ENCODE measurements around the gene ZNF446. TPM values are rescaled to one million over a fixed set of nuclear protein-coding genes. Genes with fewer than 3 reads are reported as not detected.

The ZNF446 gene
- total and polyA plus RNA-seq, 9 donors, result 1.9 to 24.9 (median 18.6) TPM

DNA sequence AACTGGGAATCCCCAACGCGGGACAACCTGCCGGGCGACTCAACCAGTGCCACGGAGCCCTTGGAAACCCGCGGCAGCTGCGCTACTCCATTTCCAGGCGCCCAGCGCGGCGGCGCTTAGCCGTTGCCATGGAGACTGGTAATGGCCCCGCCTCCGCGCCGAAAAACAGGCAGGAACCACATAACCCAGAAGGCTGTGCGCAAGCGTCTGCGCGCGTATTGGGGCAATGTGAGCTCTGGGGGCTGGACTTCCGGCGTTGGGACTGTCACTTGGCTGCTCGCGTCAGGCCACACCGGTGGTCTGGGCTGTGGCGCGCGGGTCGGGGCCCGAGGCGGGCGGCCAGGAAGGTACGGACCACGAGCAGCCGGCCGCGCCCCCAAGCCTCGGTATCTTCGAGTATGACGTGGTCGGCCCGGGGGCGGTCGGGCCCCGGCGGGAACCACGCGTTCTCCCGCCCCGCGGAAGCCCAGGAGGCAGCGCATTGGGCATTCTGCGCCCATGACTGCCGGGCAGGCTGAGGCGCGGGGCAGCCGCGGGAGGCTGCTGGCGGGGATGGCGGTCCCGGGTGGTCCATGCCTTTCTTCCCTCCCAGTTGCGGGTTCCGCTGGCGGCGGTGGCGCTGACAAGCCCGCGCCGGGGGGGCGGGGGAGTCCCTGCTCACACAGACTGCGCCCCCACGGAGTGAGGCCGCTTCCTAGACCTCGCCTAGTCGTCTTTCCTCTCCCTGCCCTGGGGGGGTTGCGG is 24.6 kb upstream of the ZNF446 start, which contains the start of gene ZNF324B:
Gene ZNF324B (plus strand): TSS at position 265 of the 744 bp plus-strand sequence. CDS start 2,080 bp downstream, outside the sequence.
- DNase-seq, result peak; percentile 94 to 97 (median 96)
- Histone ChIP-seq H3K4me3 (peak within 1 kb of the TSS; percentile 88), H3K36me3 (no peaks in the 10 kb centered on the region), H3K9me3 (no peaks in the 10 kb centered on the region), H3K27me3 (no peaks in the 10 kb centered on the region), H3K4me1 (ENCODE audit: insufficient read depth) (no peaks in the 10 kb centered on the region), H3K27ac (peak within 1 kb of the TSS; percentile 53 to 69)
- TF ChIP-seq EP300 (IDR thresholded peaks at IDR 0.05) (no peak), CTCF (IDR thresholded peaks at IDR 0.05) (no peak)
- 0 to 1% (median 0%) methylated on average over 20 to 79 of the region's 79 CpGs for WGBS, 3 donors
- intact Hi-C loops (cut with DNase I), result no loop called here

DNA sequence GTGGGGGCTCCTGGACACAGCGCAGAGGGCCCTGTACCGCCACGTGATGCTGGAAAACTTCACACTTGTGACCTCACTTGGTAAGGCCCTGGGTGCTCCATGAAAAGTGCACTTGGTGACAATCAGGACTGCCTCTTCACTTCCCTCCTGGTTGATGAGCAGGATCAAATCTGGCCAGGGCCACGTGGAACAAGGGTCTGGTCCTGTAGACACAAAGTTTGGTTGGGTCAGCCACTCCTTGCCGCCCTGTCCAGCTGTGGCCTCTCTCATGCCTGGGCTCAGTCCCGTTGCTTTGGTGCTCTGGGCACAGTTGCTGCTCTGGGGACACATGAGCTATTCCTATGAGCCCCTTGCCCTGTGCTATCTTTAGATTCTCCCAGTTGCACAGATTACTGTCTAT is 22.4 kb upstream of the ZNF446 start:
- Histone ChIP-seq H3K27me3 (no peaks in the 10 kb centered on the region), H3K4me3 (no peak overlapping the region), H3K36me3 (no peaks in the 10 kb centered on the region), H3K9me3 (no peaks in the 10 kb centered on the region), H3K4me1 (ENCODE audit: insufficient read depth) (no peaks in the 10 kb centered on the region), H3K27ac (no peak overlapping the region)
- no peak for TF ChIP-seq EP300 (IDR thresholded peaks at IDR 0.05)
- no peak for TF ChIP-seq CTCF (IDR thresholded peaks at IDR 0.05)
- no peak for TF ChIP-seq POLR2A (IDR thresholded peaks at IDR 0.05)
- no peak for DNase-seq
- WGBS, 3 donors, result 90 to 95% (median 91%) methylated on average over 6 of the region's 6 CpGs
- intact Hi-C loops (cut with DNase I), result no loop called here

- Histone ChIP-seq H3K27ac (no peak overlapping the region), H3K9me3 (no peaks in the 10 kb centered on the region), H3K27me3 (no peaks in the 10 kb centered on the region), H3K4me1 (ENCODE audit: insufficient read depth) (no peaks in the 10 kb centered on the region), H3K36me3 (no peaks in the 10 kb centered on the region), H3K4me3 (no peak overlapping the region)
- no peak for TF ChIP-seq POLR2A (IDR thresholded peaks at IDR 0.05)
- no peak for TF ChIP-seq EP300 (IDR thresholded peaks at IDR 0.05)
- TF ChIP-seq CTCF (IDR thresholded peaks at IDR 0.05), result no peak
- intact Hi-C loops (cut with DNase I), result no loop called here
- DNase-seq, result no peak
- 91 to 94% (median 92%) methylated on average over 18 to 21 of the region's 21 CpGs for WGBS, 3 donors
These were observed 20.8 kb upstream of the ZNF446 start for GRCh38 chr19:58455306-58455705.

DNA sequence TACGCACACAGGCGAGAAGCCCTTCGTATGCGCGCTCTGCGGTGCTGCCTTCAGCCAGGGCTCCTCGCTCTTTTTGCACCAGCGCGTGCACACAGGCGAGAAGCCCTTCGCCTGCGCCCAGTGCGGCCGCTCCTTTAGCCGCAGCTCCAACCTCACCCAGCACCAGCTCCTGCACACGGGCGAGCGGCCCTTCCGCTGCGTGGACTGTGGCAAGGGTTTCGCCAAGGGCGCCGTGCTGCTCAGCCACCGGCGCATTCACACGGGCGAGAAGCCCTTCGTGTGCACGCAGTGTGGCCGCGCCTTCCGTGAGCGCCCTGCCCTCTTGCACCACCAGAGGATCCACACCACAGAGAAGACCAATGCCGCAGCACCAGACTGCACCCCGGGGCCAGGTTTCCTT is 20.0 kb upstream of the ZNF446 start:
- Histone ChIP-seq H3K9me3 (no peaks in the 10 kb centered on the region), H3K4me3 (no peak overlapping the region), H3K27ac (no peak overlapping the region), H3K36me3 (no peaks in the 10 kb centered on the region), H3K4me1 (ENCODE audit: insufficient read depth) (no peaks in the 10 kb centered on the region), H3K27me3 (no peaks in the 10 kb centered on the region)
- no peak for DNase-seq
- intact Hi-C loops (cut with DNase I), result no loop called here
- 95 to 96% (median 96%) methylated on average over 35 of the region's 35 CpGs for WGBS, 3 donors
- TF ChIP-seq CTCF (IDR thresholded peaks at IDR 0.05) (no peak), POLR2A (IDR thresholded peaks at IDR 0.05) (no peak)
